MG63 (cell line): ENCODE data around the gene TBC1D19. TPM values are rescaled to one million over a fixed set of nuclear protein-coding genes. Genes with fewer than 3 reads are reported as not detected.
"Not testable (repeated sequence)": the region's sequence is repeated elsewhere in the genome, so short reads cannot be mapped to it uniquely, and the experiment has no call there.

Experiments
- DNase-seq: peaks from one replicate; pipeline ENCODE4 v3.0.0-alpha.2; 2020
- H3K27me3 ChIP-seq: fragments of 250-450 bp; sonication (Bioruptor Pico); 2 replicates; pipeline ENCODE4 v1.5.1; 2020; ENCODE audit warnings: mild to moderate bottlenecking, moderate library complexity
- H3K36me3 ChIP-seq: fragments of 250-450 bp; sonication (Bioruptor Pico); 2 replicates; pipeline ENCODE4 v1.5.1; 2020; ENCODE audit warnings: mild to moderate bottlenecking, moderate library complexity
- H3K4me3 ChIP-seq: fragments of 250-450 bp; sonication (Bioruptor Pico); 2 replicates; pipeline ENCODE4 v1.5.1; 2020; ENCODE audit warnings: mild to moderate bottlenecking, moderate library complexity
- H3K9me3 ChIP-seq: fragments of 250-450 bp; sonication (Bioruptor Pico); 2 replicates; pipeline ENCODE4 v1.5.1; 2020; ENCODE audit warnings: mild to moderate bottlenecking, moderate library complexity
- total RNA-seq: library from RNA; depleted of rRNA; stranded (reverse); fragments of >200 nt; shearing (Covaris generic); gene quantifications from 2 replicates; pipeline ENCODE4 v1.2.3, GENCODE V29; 2014; ENCODE audit warnings: low replicate concordance; rRNA removed

Gene TBC1D19, protein sequence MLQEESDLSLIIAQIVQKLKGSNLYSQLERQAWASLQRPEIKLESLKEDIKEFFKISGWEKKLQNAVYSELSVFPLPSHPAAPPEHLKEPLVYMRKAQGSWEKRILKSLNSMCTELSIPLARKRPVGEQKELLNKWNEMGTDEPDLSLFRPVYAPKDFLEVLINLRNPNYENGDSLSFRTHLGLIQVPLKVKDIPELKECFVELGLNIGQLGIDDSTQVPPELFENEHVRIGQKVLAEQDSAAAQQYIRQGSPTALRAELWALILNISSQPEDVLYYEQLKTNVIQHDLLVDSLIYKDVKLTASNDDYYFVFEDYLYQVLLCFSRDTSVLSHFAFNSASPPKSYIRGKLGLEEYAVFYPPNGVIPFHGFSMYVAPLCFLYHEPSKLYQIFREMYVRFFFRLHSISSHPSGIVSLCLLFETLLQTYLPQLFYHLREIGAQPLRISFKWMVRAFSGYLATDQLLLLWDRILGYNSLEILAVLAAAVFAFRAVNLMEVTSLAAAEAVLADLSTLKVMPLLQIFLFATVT
- total RNA-seq, result 10.0 and 14.4 TPM in 2 replicates

DNA sequence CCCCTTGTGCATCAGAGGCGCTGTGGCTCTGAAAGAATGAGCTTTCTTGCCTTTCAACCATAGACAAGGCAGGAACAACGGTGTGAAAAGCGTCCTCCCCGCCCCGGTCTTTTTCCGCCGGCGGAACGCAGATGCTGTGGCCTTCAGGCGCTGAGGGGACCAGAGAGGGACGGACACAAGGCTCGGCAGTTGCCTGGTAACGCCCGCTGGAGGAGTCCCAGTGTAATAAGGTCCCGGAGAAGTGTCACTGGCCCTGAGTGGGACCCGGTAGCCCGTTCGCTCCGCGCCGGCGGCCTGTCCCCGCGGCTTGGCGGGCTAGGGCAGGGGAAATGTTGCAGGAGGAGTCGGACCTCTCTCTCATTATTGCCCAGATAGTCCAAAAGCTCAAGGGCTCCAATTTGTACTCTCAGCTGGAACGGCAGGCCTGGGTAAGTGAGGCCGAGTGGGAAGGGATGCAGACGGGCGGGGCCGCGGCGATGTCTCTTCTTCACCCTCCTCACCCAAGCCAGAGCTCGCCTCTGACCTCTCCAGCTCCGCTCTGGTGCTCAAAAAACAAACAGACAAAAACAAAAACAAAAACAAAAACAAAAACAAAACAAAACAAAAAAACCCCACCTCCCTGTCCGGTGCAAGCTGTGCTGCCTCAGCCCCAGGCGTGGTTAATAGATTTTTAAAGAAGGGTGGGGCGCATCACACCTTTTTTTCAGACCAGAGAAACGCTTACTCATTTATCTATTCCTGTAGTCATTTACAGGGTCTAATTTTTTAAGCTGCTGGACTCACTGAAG lies at the start of gene TBC1D19:
Gene TBC1D19 (plus strand): TSS at position 220 of the 788 bp plus-strand sequence. CDS start 110 bp downstream, at position 330.
- Histone ChIP-seq H3K36me3 (no peaks in the 10 kb centered on the region), H3K4me3 (peak within 1 kb of the TSS; percentile 84), H3K27me3 (no peaks in the 10 kb centered on the region), H3K9me3 (no peaks in the 10 kb centered on the region)
- peak; percentile 81 for DNase-seq

DNA sequence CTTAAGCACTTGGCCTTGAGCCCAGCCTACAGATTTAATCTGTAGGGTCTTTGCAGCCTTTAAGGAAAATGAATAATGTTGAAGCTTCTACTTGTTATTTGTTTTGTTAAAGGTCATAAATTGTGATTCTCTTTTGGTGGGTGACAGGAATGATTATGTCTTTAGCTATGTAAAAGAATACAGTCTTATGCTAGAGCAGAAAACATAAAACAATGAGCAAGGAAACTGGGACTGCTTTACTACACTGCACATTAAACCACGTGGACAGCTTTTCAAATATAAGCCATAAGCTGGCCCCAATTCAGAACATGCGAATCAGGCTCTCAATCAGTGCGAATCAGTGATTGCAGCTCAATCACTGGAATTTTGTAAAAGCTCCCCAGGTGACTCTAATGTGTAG lies 40.9 kb upstream of the TBC1D19 start:
- Histone ChIP-seq H3K9me3 (peaks cover 5% of the 10 kb centered on the region; the same call in 1 of the 2 replicates), H3K27me3 (no peaks in the 10 kb centered on the region), H3K36me3 (no peaks in the 10 kb centered on the region), H3K4me3 (no peak overlapping the region)
- DNase-seq, result no peak

DNA sequence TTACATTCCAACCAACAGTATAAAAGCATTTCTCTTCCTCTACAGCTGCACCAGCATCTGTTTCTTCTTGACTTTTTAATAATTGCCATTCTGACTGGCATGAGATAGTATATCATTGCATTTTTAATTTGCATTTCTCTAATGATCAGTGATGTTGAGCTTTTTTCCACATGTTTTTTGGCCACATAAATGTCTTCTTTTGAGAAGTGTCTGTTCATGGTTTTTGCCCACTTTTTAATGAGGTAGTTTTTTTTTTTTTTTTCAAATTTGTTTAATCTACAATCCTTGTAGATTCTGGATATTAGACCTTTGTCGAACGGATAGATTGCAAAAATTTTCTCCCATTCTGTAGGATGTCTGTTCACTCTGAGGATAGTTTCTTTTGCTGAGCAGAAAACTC lies 39.5 kb upstream of the TBC1D19 start:
- DNase-seq, result no peak
- Histone ChIP-seq H3K4me3 (no peak overlapping the region), H3K27me3 (no peaks in the 10 kb centered on the region), H3K36me3 (no peaks in the 10 kb centered on the region), H3K9me3 (peaks cover 7% of the 10 kb centered on the region; the same call in 1 of the 2 replicates)

DNA sequence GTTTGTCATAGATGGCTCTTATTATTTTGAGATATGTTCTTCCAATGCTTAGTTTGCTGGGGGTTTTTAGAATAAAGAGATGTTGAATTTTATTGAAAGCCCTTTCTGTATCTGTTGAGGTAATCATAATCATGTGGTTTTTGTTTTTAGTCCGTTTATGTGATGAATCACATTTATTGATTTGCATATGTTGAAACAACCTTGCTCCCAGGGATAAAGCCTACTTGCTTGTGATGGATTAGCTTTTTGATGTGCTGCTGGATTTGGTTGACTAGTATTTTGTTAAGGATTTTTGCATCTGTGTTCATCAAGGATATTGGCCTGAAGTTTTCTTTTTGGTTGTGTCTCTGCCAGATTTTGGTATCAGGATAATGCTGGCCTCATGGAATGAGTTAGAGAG lies 35.5 kb upstream of the TBC1D19 start:
- H3K9me3 ChIP-seq, DNase-seq, H3K36me3 ChIP-seq, H3K27me3 ChIP-seq, H3K4me3 ChIP-seq: not testable (repeated sequence)

DNA sequence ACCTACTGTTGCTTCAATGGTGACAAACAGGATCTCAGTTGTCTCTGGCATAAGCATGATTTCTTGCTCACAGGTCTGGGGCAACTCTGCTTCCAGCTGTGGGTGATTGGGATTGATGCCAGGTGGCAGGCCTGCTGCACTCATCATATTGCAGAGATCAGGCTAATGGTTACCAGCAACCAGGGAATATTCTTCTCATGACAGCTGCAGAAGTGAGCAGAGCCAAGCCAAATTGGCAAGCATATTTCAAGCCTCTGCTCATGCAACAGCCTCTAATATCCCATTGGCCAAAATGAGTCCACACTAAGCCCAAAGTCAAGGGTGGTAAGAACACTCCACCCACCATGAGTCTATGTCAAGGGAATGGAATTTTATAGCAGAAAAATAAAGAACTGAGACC lies 26.7 kb upstream of the TBC1D19 start:
- DNase-seq, result peak; percentile 97
- Histone ChIP-seq H3K9me3 (peaks cover 5% of the 10 kb centered on the region), H3K36me3 (peaks cover 4% of the 10 kb centered on the region; the same call in 1 of the 2 replicates), H3K27me3 (no peaks in the 10 kb centered on the region), H3K4me3 (no peak overlapping the region)

DNA sequence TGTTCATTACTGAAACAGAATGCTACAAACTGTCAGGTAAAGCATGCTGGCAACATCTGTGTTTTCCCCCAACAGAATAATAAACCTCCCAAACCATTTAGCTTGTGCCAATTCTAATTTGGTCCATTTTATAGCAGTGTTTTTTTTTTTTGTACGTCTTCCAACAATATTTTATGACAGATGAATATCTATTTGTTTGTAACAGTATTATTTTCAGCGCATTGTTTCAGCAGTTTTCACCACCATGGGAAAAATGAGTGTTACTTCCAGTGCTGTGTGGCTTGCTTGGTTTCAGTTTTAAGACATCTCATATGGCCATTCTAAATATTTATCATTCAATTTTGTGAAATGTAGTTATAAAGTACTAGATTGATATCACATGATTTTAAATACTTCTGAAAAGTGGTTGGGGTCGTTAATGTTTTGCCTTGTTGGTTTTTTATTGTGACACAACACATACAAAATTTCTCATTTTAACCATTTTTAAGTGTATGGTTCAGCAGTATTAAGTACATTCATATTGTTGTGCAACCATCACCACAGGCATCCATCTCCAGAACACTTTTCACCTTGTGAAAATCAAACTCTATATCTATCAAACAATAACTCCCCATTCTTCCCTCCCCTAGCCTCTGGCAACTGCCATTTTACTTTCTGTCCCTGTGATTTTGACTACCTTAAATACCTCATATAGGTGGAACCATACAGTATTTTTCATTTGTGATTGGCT lies 25.6 kb upstream of the TBC1D19 start:
- Histone ChIP-seq H3K9me3 (peaks cover 5% of the 10 kb centered on the region; the same call in 1 of the 2 replicates), H3K27me3 (no peaks in the 10 kb centered on the region), H3K4me3 (no peak overlapping the region), H3K36me3 (peaks cover 4% of the 10 kb centered on the region; the same call in 1 of the 2 replicates)
- no peak for DNase-seq

DNA sequence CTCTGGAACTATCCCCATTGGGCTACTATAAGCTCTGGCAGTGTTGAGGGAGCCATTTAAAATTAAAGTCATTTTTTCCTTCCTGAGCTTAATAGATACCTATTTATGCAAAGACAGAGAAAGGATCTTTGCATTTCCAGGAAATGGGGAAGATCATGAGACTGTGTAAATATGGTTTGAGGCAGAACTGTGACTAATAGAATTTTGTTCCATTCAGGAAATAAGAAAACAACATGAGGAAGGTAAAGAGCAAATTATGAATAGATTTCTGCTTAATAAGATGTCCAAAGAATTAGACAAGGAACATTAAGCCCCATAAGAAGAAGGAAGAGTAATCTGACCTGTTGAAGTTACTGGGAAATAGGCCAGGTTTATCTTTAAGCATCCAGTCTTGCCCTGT lies 17.8 kb upstream of the TBC1D19 start:
- H3K27me3 ChIP-seq, result no peaks in the 10 kb centered on the region
- H3K36me3 ChIP-seq, result no peaks in the 10 kb centered on the region
- no peak overlapping the region for H3K4me3 ChIP-seq
- H3K9me3 ChIP-seq, result peaks cover 2% of the 10 kb centered on the region; the same call in 1 of the 2 replicates
- DNase-seq, result no peak

GRCh38 chr4:26568446-26568994 lies 15.4 kb upstream of the TBC1D19 start:
- Histone ChIP-seq H3K4me3 (no peak overlapping the region), H3K9me3 (no peaks in the 10 kb centered on the region), H3K27me3 (no peaks in the 10 kb centered on the region), H3K36me3 (no peaks in the 10 kb centered on the region)
- no peak for DNase-seq

GRCh38 chr4:26570596-26570995 lies 13.3 kb upstream of the TBC1D19 start:
- Histone ChIP-seq H3K27me3 (no peaks in the 10 kb centered on the region), H3K4me3 (no peak overlapping the region), H3K9me3 (no peaks in the 10 kb centered on the region), H3K36me3 (no peaks in the 10 kb centered on the region)
- no peak for DNase-seq

GRCh38 chr4:26573389-26573794 lies 10.5 kb upstream of the TBC1D19 start:
- H3K36me3 ChIP-seq, result no peaks in the 10 kb centered on the region
- no peaks in the 10 kb centered on the region for H3K9me3 ChIP-seq
- no peak for DNase-seq
- no peaks in the 10 kb centered on the region for H3K27me3 ChIP-seq
- H3K4me3 ChIP-seq, result no peak overlapping the region

GRCh38 chr4:26574563-26574962 lies 9.3 kb upstream of the TBC1D19 start:
- no peaks in the 10 kb centered on the region for H3K36me3 ChIP-seq
- H3K9me3 ChIP-seq, result no peaks in the 10 kb centered on the region
- no peak for DNase-seq
- H3K27me3 ChIP-seq, result no peaks in the 10 kb centered on the region
- no peak overlapping the region for H3K4me3 ChIP-seq

DNA sequence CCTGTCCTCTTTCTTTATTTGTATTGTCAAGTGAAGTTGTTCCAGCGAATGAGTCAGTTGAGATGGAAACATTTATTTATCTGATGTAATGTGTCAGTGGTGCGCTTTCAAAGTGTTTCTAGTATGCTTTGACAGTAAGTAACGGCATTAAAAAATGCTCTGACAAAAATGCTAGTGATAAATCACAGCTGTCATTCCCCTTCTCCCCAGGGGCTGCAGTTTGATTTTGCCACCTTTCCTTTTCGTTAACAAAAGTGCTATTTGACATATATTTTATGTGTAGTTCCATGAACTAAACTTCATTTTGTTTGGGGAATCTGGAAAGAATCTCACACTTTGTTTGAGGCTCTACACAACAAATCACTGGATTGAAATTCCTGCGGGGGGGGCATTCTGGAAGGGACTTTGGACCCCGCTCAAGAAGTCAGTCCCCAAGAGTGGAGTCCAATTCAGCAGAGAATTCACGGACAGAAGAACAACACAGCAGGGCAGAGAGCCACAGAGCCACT lies 7.6 kb upstream of the TBC1D19 start:
- DNase-seq, result peak; percentile 38
- Histone ChIP-seq H3K9me3 (no peaks in the 10 kb centered on the region), H3K4me3 (no peak overlapping the region), H3K36me3 (no peaks in the 10 kb centered on the region), H3K27me3 (no peaks in the 10 kb centered on the region)

- DNase-seq, result no peak
- no peak overlapping the region for H3K4me3 ChIP-seq
- no peaks in the 10 kb centered on the region for H3K27me3 ChIP-seq
- H3K36me3 ChIP-seq, result no peaks in the 10 kb centered on the region
- H3K9me3 ChIP-seq, result no peaks in the 10 kb centered on the region
Observed at GRCh38 chr4:26577066-26577465, 6.8 kb upstream of the TBC1D19 start.

DNA sequence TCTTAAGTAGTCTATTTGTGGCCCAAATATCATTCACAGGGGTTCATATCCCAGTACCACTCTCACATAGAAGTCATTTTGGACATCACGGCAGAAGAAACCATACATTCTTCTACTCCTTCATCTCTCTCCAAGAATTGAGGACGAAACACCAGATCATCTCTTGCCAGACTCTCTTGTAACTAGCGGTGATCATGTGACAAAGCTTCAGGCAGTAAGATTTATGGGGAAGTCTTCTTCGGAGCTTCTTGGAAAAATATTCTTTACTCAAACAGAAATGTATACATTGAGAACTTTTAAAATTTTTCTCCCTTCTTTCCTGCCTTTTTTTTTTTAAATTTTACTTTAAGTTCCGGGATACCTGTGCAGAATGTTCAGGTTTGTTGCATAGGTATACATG lies 4.7 kb upstream of the TBC1D19 start:
- Histone ChIP-seq H3K9me3 (no peaks in the 10 kb centered on the region), H3K27me3 (no peaks in the 10 kb centered on the region), H3K36me3 (no peaks in the 10 kb centered on the region), H3K4me3 (no peak overlapping the region)
- no peak for DNase-seq

DNA sequence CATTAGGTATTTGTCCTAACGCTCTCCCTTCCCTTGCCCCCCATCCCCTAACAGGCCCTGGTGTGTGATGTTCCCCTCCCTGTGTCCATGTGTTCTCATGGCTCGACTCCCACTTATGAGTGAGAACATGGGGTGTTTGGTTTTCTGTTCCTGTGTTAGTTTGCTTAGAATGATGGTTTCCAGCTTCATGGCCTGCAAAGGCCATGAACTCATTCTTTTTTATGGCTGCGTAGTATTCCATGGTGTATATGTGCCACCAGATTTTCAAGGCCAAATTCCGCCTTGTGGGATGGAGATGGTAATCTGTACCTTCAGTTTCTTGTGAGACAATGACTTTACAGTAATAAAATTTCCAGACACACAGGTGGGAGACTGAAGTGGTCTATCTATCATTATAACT lies 2.5 kb upstream of the TBC1D19 start:
- not testable (repeated sequence) for H3K4me3 ChIP-seq, H3K27me3 ChIP-seq, H3K9me3 ChIP-seq, H3K36me3 ChIP-seq, DNase-seq

DNA sequence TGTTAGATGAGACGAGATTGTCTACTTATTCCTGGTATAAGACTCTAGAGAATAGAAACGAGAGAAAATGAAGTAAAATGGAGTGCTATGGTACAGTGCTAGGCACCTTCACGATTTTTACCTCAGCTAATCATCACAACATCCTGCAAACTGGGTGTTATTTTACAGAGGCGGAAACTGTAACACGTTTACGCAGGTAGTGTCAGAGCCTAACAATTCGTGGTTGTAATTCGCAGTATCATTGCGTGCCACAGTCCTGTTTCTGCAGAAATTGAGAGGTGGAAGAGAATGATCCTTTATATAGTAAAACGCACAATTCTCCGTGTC lies 383 bp upstream of the TBC1D19 start:
- no peak for DNase-seq
- Histone ChIP-seq H3K9me3 (no peaks in the 10 kb centered on the region), H3K27me3 (no peaks in the 10 kb centered on the region), H3K4me3 (peak overlapping the region; percentile 84), H3K36me3 (no peaks in the 10 kb centered on the region)
